ENCODE measurements around the gene STK10.
"Not testable (repeated sequence)": the region's sequence is repeated elsewhere in the genome, so short reads cannot be mapped to it uniquely, and the experiment has no call there.

The STK10 gene

GRCh38 chr5:172164769-172165212 lies 23.2 kb downstream of the STK10 start:
- DNase-seq: no peak

GRCh38 chr5:172163346-172163745 lies 24.7 kb downstream of the STK10 start:
- no peak for DNase-seq

- no peak for DNase-seq
Observed at GRCh38 chr5:172162987-172163343, 25.1 kb downstream of the STK10 start.

- DNase-seq: no peak
Observed at GRCh38 chr5:172162323-172162986, 25.6 kb downstream of the STK10 start.

- DNase-seq: no peak
Observed at GRCh38 chr5:172160506-172160905, 27.5 kb downstream of the STK10 start.

- DNase-seq: no peak
Observed at GRCh38 chr5:172159016-172159415, 29.0 kb downstream of the STK10 start.

- DNase-seq: no peak
Observed at GRCh38 chr5:172156541-172156994, 31.5 kb downstream of the STK10 start.

- not testable (repeated sequence) for DNase-seq
Observed at GRCh38 chr5:172155101-172155500, 32.9 kb downstream of the STK10 start.

- no peak for DNase-seq
Observed at GRCh38 chr5:172153695-172154094, 34.3 kb downstream of the STK10 start.

- no peak for DNase-seq
Observed at GRCh38 chr5:172151661-172152210, 36.3 kb downstream of the STK10 start.

- DNase-seq: no peak
Observed at GRCh38 chr5:172150514-172151425, 37.3 kb downstream of the STK10 start.

- DNase-seq: not testable (repeated sequence)
Observed at GRCh38 chr5:172149481-172149880, 38.5 kb downstream of the STK10 start.

- no peak for DNase-seq
Observed at GRCh38 chr5:172149073-172149472, 39.0 kb downstream of the STK10 start.

- no peak for DNase-seq
Observed at GRCh38 chr5:172148381-172148780, 39.6 kb downstream of the STK10 start.

- DNase-seq: no peak
Observed at GRCh38 chr5:172147857-172148256, 40.2 kb downstream of the STK10 start.

GRCh38 chr5:172146748-172147092 lies 41.3 kb downstream of the STK10 start:
- DNase-seq: no peak

GRCh38 chr5:172145870-172146747 lies 41.9 kb downstream of the STK10 start:
- DNase-seq: no peak

GRCh38 chr5:172144931-172145869 lies 42.8 kb downstream of the STK10 start:
- no peak for DNase-seq

- DNase-seq: no peak
Observed at GRCh38 chr5:172144291-172144815, 43.7 kb downstream of the STK10 start.

- DNase-seq: no peak
Observed at GRCh38 chr5:172143875-172144274, 44.1 kb downstream of the STK10 start.

- no peak for DNase-seq
Observed at GRCh38 chr5:172142709-172143215, 45.3 kb downstream of the STK10 start.
